H1 (cell line): ENCODE results near the gene RPS17.

ENCODE experiments used
- EP300 ChIP-seq, 2 experiments: IDR thresholded peaks; 1 replicate in 1 of 2; 2 replicates in 1 of 2; pipeline ENCODE4 v1.6.1; 2011 to 2012; ENCODE audit warnings: low read depth in 2 of 2, low read length in 2 of 2, mild to moderate bottlenecking in 2 of 2, borderline replicate concordance in 1 of 2, inconsistent platforms in 1 of 2, moderate library complexity in 1 of 2
- EZH2 ChIP-seq: fragments of 200-600 bp; sonication (generic); IDR thresholded peaks from 2 replicates; pipeline ENCODE4 v1.7.1; 2012; ENCODE audit warnings: low read depth, mild to moderate bottlenecking, moderate library complexity, low read length, inconsistent platforms; ENCODE audit not compliant: severe bottlenecking
- POLR2A ChIP-seq, 2 experiments: IDR thresholded peaks; 1 replicate in 1 of 2; 2 replicates in 1 of 2; pipeline ENCODE4 v1.6.1; 2011; ENCODE audit warnings: low read depth in 2 of 2, low read length in 2 of 2, mild to moderate bottlenecking in 2 of 2; ENCODE audit errors: control extremely low read depth in 1 of 2
- SP2 ChIP-seq: IDR thresholded peaks from 2 replicates; pipeline ENCODE4 v1.6.1; 2012; ENCODE audit warnings: mild to moderate bottlenecking, low read length, inconsistent platforms

- TF ChIP-seq POLR2A (IDR thresholded peaks at IDR 0.05; ENCODE audit: control extremely low read depth in 1 of 2, low read depth in 2 of 2, low read length in 2 of 2) (no peak), EZH2 (no peak), EP300 (IDR thresholded peaks at IDR 0.05; ENCODE audit: borderline replicate concordance in 1 of 2, low read depth in 2 of 2, low read length in 2 of 2) (no peak), SP2 (no peak)
These were observed 28.7 kb upstream of the RPS17 start for GRCh38 chr15:82568986-82569385.
